Heart right ventricle (tissue), 16 donors: Measurements from ENCODE around the gene R3HDM4. TPM values are rescaled to one million over a fixed set of nuclear protein-coding genes. Genes with fewer than 3 reads are reported as not detected.

Experiments
- ATAC-seq, 8 donors: fragments of 200-7000 bp; cut with Tn5 transposase; one replicate each; pipeline ENCODE4 v1.9.1; 2020; ENCODE audit warnings: mild to moderate bottlenecking in 8 of 8, moderate library complexity in 8 of 8, moderate number of reproducible peaks in 1 of 8
- DNase-seq, 2 donors: peaks; one replicate each; pipeline ENCODE4 v3.0.0-alpha.2; 2020
- H3K27ac ChIP-seq, 10 donors: fragments of 200-600 bp; sonication (generic) in 2 of 10; one replicate each; pipeline versions ENCODE4 v1.5.0 to v1.8.0; 2020 to 2022; ENCODE audit warnings: mild to moderate bottlenecking in 3 of 10
- H3K27me3 ChIP-seq, 7 donors: fragments of 200-600 bp; one replicate each; pipeline ENCODE4 v1.8.0; 2021 to 2022; ENCODE audit warnings: mild to moderate bottlenecking in 2 of 7
- H3K36me3 ChIP-seq, 9 donors: fragments of 200-600 bp; sonication (generic) in 1 of 9; one replicate each; pipeline versions ENCODE4 v1.5.0 to v1.8.0; 2020 to 2022; ENCODE audit warnings: mild to moderate bottlenecking in 2 of 9
- H3K4me1 ChIP-seq, 9 donors: fragments of 200-600 bp; sonication (generic) in 1 of 9; one replicate each; pipeline versions ENCODE4 v1.5.0 to v1.8.0; 2020 to 2022; ENCODE audit warnings: mild to moderate bottlenecking in 4 of 9
- H3K4me3 ChIP-seq, 10 donors: fragments of 200-600 bp; sonication (generic) in 2 of 10; one replicate each; pipeline versions ENCODE4 v1.5.0 to v1.8.0; 2020 to 2022; ENCODE audit warnings: mild to moderate bottlenecking in 7 of 10, moderate library complexity in 2 of 10
- H3K9me3 ChIP-seq, 11 donors: fragments of 200-600 bp in 10 of 11; sonication (generic) in 2 of 11; one replicate each; pipeline versions ENCODE4 v1.5.0 to v1.8.0; 2013 to 2022; ENCODE audit warnings: mild to moderate bottlenecking in 2 of 11, control low read depth in 1 of 11, moderate library complexity in 1 of 11
- CTCF ChIP-seq, 9 donors: fragments of 200-600 bp; sonication (generic) in 2 of 9; IDR thresholded peaks; one replicate each; pipeline versions ENCODE4 v1.5.0 to v1.8.0; 2021 to 2022; ENCODE audit warnings: antibody characterized with exemption in 9 of 9, mild to moderate bottlenecking in 5 of 9, moderate library complexity in 1 of 9
- WGBS, 2 donors: extraction: QIAGEN DNeasy Blood & Tissue Kit; methylation state at CpG; one replicate each; pipeline ENCODE4 v1.1.7; 2013; ENCODE audit warnings: inconsistent platforms in 1 of 2; 5-methylcytosine and 5-hydroxymethylcytosine counted together
- intact Hi-C, 10 donors: fragments of 100-400 bp; cut with DNase I; formaldehyde crosslinking; loops; one replicate each; pipeline versions ENCODE4 v1.11.1 to v1.14.2; 2022
- polyA plus RNA-seq, 2 donors: library from polyadenylated mRNA; stranded (reverse); fragments of 200-250 nt; gene quantifications; one replicate each; pipeline ENCODE4 v1.2.3, GENCODE V29; 2013
- total RNA-seq, 10 donors: library from RNA; stranded (reverse); fragmentation: NEBNext Ultra II Directional in 3 of 10; extraction: Animal tissue kit (Norgen Biotek cat#: 25700) in 3 of 10; gene quantifications; one replicate each; pipeline versions ENCODE4 v1.2.1 to v1.2.4, GENCODE V29; 2021 to 2023
- donor health status: Arrhythmogenic right ventricular cardiomyopathy.
- donor health status: ischemic (EF 13 %, LVEDD 7.1; RV severe dilation, severe dysfunction).
- donor health status: healthy with polysubstance abuse.
- donor health status: DM: no; HTN: yes; CAD: no.
- donor health status: DM: no; HTN: no; CAD: no.
- donor health status: ischemic (EF 25% LVEDD 6.9; RV normal size, moderate dysfunction).
- donor health status: ischemic (EF 25% LVEDD 5.7; RV mildly dilated, moderate dysfunction).
- donor health status: healthy.
- donor health status: DM: yes; HTN: yes; CAD: no.
- donor health status: Ischemic cardiomyopathy.
- donor health status: ischemic (EF 35%, LVEDD 5.7; RV mildly dilated, moderate dysfunction).
- donor health status: nonischemic (EF 11% LVEDD 7.7; RV severe dilation, severe dysfunction).
- donor health status: DM: yes; HTN: yes; CAD: no.
- donor health status: PGD.
- donor health status: ischemic (EF 29% LVEDD 5.4; RV normal size, mild dysfunction).
- donor health status: nonischemic (EF 23%, LVEDD 6.1; RV moderate dilation, normal function).

The R3HDM4 gene
- total and polyA plus RNA-seq, 12 donors, result 16.3 to 49.8 (median 20.8) TPM

- no peak for TF ChIP-seq CTCF (IDR thresholded peaks at IDR 0.05)
- ATAC-seq (no peak), DNase-seq (no peak)
- H3K4me1 ChIP-seq, result peaks cover 0 to 35% (median 4%) of the 10 kb centered on the region in 9 donors
- intact Hi-C loops, result no loop called here
- H3K36me3 ChIP-seq, result peaks cover 0 to 25% (median 0%) of the 10 kb centered on the region in 9 donors
- H3K4me3 ChIP-seq, result no peak overlapping the region
- H3K27me3 ChIP-seq, result no peaks in the 10 kb centered on the region
- no peak overlapping the region for H3K27ac ChIP-seq
- H3K9me3 ChIP-seq, result peaks cover 0 to 4% (median 0%) of the 10 kb centered on the region in 11 donors
- 97 to 98% methylated on average over 17 of the region's 17 CpGs for WGBS, 2 donors
These were observed 30.6 kb upstream of the R3HDM4 start for GRCh38 chr19:943551-944170.

GRCh38 chr19:942133-942645 lies 29.2 kb upstream of the R3HDM4 start:
- Histone ChIP-seq H3K4me3 (no peak overlapping the region), H3K36me3 (peaks cover 0 to 18% (median 0%) of the 10 kb centered on the region in 9 donors), H3K9me3 (peaks cover 0 to 4% (median 0%) of the 10 kb centered on the region in 11 donors), H3K27ac (no peak overlapping the region), H3K4me1 (peaks cover 0 to 23% (median 4%) of the 10 kb centered on the region in 9 donors), H3K27me3 (no peaks in the 10 kb centered on the region)
- DNase-seq (no peak), ATAC-seq (no peak)
- TF ChIP-seq CTCF (IDR thresholded peaks at IDR 0.05), result no peak
- 92 to 94% methylated on average over 32 of the region's 32 CpGs for WGBS, 2 donors
- intact Hi-C loops, result no loop called here

- ATAC-seq (no peak), DNase-seq (no peak)
- TF ChIP-seq CTCF (IDR thresholded peaks at IDR 0.05), result no peak
- H3K4me1 ChIP-seq, result peaks cover 0 to 20% (median 4%) of the 10 kb centered on the region in 9 donors
- H3K9me3 ChIP-seq, result peaks cover 0 to 4% (median 0%) of the 10 kb centered on the region in 11 donors
- intact Hi-C loops, result no loop called here
- H3K36me3 ChIP-seq, result peaks cover 0 to 18% (median 0%) of the 10 kb centered on the region in 9 donors
- H3K27ac ChIP-seq, result peak overlapping the region in 9 of 10 donors; percentile 10 to 90 (median 79)
- H3K27me3 ChIP-seq, result no peaks in the 10 kb centered on the region
- 82 to 83% methylated on average over 42 to 45 of the region's 45 CpGs for WGBS, 2 donors
- peak overlapping the region in 9 of 10 donors; percentile 24 to 50 (median 41) for H3K4me3 ChIP-seq
These were observed 28.5 kb upstream of the R3HDM4 start for GRCh38 chr19:941292-942132.

- WGBS, 2 donors, result 40 to 59% methylated on average over 61 to 64 of the region's 64 CpGs
- Histone ChIP-seq H3K27me3 (no peaks in the 10 kb centered on the region), H3K27ac (peak overlapping the region; percentile 10 to 90 (median 78)), H3K36me3 (peaks cover 0 to 18% (median 0%) of the 10 kb centered on the region in 9 donors), H3K4me3 (peak overlapping the region in 9 of 10 donors; percentile 24 to 50 (median 41)), H3K4me1 (peaks cover 0 to 20% (median 4%) of the 10 kb centered on the region in 9 donors), H3K9me3 (peaks cover 0 to 4% (median 0%) of the 10 kb centered on the region in 11 donors)
- intact Hi-C loops, result no loop called here
- ATAC-seq (peak; percentile 56 to 88 (median 78)), DNase-seq (peak in 1 of 2 donors; percentile 74)
- TF ChIP-seq CTCF (IDR thresholded peaks at IDR 0.05), result peak in 1 of 9 donors; percentile 21
These were observed 27.7 kb upstream of the R3HDM4 start for GRCh38 chr19:940591-941291.
